Stimulated activated CD8-positive, alpha-beta memory T cell treated with anti-CD3 and anti-CD28 coated beads, Interleukin-15, amount 100 ng/mL, for 4 hours (primary cell): ENCODE measurements around the gene DUSP8.

Experiments
- DNase-seq, 2 donors: peaks; one replicate each; pipeline ENCODE4 v3.0.0-alpha.2; 2020; ENCODE audit warnings: low read depth in 2 of 2

Gene DUSP8

DNA sequence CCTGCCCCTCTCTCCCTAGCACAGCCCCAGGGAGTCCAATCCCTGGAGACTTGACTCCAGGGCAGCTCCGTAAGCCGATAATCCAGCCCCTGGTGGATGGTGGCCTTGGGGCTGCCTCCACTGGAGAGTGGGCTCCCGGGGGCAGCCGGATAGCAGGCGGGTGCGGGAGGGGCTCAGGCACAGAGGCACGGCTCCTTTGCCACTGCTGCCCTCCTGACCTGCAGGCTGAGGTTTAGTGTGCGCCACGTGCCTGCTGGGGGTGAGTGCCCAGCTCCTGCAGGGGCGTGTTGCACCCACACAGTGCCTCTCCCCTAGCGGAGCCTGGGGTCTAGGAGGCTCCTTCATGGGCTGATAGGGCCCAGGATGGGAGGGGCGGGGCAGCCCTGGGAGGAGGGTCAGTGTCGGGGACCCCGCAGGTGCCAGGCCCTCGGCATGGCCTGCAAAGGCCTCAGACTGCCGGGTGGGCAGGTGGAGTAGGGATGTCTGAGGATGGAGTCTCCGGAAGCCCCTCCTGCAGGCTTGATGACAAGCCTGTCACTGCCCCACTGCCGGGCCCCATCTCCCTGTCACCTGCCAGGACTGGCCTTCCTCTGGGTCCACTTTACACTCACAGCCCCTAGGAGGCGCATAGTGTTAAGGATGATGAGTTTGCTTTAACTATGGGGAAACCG is 5.6 kb downstream of the DUSP8 start:
- no peak for DNase-seq

DNA sequence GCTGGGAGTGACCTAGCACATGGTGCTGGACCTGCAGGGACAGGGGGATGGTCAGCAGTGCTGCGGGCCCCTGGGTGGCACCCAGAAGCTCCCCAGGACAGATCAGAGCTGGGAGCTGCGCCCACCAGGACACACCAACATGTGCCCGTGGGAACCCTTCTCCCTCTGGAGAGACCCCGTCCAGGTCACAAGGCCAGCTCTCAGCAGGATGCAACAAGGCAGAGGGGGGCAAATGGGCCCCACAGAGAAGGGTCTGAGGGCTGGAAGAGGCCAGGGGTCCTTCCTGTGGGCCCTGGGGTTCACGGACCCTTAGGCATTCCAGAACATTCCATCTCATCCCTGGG is 6.2 kb downstream of the DUSP8 start:
- no peak for DNase-seq

- no peak for DNase-seq
These were observed 6.7 kb downstream of the DUSP8 start for GRCh38 chr11:1565173-1565903.

DNA sequence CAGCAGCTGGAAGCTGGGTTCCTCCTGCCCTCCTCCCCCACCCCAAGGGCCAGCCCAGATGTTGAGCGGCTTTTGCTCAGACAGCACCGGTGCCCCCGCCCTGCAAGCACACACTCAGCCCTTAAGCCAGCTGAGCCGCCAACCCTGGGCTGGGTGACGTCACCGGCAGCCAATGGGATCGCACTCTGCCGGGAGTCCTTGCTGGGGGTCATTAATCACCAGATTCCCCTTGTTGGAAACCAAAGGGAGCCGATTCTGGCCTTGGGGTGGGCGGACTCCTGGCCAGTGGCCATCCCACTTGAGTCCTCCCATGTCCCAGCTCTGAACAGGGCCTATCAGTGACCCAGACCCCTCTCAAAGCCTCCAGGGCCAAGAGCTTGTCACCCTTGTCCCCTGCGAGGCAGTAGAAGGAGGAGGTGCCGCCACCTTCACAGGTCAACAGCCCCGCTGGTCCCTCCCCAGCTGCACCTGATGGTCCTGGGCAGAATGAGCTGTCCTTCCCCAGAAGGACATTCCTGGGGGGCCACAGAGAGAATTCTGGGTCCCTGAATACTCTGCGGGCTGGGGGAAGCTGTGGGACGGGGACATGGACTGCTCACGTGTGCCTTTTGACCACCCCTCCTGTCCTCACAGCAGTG is 7.4 kb downstream of the DUSP8 start:
- no peak for DNase-seq

DNA sequence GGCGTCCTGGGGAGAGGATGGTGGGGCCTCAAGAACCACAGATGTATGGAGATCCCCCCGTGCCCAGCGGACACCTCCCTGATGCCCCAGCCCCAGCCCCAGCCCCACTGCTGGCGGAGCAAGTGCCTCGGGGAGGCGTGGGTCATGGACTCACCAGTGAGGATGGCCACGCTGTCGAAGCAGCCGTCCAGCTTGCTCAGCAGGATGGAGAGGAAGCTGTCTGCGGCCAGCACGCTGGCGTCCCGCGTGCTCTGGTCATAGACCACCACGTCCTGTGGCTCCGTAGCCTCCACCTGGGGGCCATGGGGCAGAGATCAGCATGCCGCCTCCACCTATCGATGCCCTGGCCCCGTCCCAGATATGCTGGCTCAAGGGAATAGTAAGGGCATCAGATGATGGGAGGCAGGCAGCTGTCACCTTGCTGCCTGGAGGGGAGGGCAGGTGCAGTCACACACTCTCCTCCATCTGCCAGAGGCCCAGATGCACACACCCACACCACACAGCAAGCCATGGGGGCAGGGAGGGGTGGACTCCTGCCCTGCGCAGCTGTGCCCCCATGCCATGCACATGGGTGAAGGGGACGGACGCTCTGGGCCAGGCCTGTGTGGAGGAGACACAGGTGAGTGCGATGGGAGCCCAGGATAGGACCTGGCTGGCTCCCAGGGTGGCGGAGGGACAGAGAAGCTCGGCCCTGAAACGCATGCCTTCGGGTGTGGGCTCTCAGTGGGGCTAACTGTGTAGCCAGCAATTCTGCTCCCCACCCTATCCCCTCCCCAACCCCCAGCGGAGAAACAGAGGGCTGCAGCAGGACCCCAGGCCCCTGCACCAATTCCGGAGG is 8.2 kb downstream of the DUSP8 start:
- DNase-seq = no peak

DNA sequence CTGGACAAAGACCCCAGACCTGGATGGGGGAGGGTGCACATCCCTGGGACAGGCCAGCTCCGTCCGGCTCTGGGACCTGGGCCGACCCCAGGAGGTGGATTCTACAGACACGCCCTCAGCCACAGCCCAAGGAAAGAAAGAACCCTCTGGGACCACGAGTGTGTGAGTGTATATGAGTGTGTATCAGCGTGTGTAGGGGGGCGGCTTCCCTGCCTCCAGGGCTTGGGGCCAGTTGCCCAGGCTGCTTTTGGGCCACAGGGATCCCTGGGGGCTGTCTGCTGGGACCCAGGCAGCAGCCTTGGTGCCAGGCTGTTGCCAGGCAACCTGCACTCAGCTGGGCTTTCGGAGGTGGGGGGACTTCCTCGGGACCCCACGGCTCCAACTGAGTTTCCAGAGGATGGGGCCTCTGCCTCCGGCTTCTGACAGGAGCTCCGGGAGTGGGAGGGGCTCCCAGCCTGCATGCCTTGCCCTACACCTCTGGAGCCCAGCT is 8.9 kb downstream of the DUSP8 start:
- no peak for DNase-seq

- no peak for DNase-seq
These were observed 9.5 kb downstream of the DUSP8 start for GRCh38 chr11:1562469-1563148.

GRCh38 chr11:1561955-1562354 is 10.1 kb downstream of the DUSP8 start:
- no peak for DNase-seq

- DNase-seq = no peak
These were observed 10.8 kb downstream of the DUSP8 start for GRCh38 chr11:1561266-1561665.

DNA sequence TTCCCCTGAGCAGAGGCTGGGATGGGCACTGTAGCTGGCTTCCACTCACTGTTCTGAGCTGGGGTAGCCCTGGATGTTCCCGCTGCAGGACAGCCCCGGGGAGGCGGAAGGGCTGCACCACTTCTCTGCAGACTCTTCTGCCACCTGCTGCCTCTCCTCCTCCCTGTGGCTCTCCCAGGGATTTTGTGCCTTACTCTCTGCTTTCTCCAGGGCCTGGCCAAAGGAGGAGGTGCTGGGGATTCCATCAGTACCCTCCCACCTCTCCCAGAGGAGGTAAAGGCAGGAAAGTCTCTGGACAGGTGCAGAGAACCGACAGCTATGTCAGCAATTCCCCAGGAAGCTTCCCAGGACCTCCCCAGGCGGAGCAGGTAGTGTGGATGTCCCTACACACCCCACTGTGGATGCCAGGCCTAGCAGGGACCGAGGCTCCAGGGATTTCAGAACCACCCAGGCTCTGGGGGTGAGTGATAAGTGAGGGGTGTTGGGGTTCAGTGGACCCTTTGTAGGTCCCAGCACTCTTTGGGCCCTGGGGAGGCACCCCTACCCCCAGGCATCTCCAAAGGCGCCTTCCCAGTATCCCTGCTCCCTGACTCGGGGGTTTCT is 11.3 kb downstream of the DUSP8 start:
- DNase-seq = no peak

DNA sequence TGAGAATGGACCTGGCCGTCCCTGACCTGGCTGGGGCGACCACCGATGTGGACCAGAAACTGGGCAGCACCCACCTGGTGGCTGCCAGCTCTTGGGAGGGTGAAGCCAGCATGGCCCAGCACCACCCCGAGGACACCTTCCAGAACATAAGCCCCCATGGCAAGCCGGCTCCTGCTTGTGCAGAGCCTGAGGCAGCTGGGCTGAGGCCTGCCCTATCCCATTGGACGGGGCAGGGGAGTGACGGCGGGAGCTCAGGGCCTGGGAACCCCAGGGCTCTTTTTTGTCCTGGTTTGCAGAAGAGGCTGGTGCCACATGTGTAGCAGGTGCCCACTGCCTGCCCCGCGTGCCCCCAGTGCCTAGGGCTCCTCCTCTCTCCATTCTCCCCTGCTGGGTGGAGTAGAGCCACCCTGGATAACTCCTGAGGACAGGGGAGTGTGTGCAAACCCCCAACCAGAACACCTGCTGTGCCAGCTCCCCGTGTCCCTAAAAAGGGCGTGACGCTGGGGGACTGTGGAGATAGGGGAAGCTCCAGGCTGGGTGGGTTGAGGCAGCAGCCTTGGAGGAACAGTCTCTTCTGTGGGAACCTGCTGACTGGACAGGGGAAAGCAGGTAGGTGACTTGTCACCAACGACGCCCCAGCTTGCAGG is 11.9 kb downstream of the DUSP8 start:
- DNase-seq = no peak

GRCh38 chr11:1559111-1559951 is 12.7 kb downstream of the DUSP8 start:
- no peak for DNase-seq

- DNase-seq = no peak
These were observed 13.3 kb downstream of the DUSP8 start for GRCh38 chr11:1558775-1559110.

GRCh38 chr11:1557904-1558774 is 13.9 kb downstream of the DUSP8 start:
- DNase-seq = no peak

DNA sequence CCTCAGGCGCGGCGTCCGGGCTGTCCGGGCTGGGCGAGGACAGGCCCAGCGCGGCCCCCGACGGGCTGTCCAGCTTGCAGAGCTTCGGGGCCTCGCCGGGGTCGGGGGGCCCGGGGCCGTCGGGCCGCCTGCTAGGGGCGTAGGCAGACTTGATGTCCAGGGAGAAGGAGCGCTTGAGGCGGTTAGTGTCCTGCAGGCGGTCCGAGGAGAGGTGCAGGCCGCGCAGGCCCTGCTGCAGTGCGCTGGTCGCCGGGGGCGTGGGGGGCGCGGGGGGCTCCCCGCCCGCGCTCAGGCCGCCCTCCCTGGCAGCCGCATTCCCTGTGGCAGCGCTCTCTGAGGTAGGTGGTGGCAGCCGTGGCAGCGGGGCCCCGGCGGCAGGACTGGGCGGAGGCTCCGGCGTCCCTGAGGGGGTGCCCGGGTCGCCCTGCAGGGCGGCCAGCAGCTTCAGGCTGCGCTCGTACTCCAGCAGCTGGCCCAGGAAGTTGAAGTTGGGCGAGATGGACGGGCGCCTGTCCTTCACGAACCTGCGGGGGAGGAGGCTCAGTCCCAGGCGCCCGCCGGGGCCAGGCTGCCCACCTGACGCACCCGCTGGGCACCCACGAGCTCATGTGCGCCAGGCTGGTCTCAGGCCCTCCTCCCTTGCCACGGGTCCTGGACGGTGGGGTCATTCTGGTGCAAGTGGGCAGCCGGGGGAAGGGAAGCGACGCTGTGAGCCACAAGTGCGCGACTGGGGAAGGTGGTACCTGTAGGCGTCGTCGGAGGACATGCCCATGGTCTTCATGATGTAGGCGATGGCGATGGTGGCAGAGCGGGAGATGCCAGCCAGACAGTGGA is 14.8 kb downstream of the DUSP8 start:
- DNase-seq = no peak

- no peak for DNase-seq
These were observed 15.7 kb downstream of the DUSP8 start for GRCh38 chr11:1556278-1556902.

- no peak for DNase-seq
These were observed 16.3 kb downstream of the DUSP8 start for GRCh38 chr11:1555713-1556153.
